ENCODE data around the gene GBA3.

Gene GBA3

GRCh38 chr4:22801391-22801790 is 108.7 kb downstream of the GBA3 start:
- H3K27ac ChIP-seq: no peak overlapping the region
- no peak for TF ChIP-seq CTCF (conservative IDR thresholded peaks at IDR 0.05; ENCODE audit: low read depth)
- POLR2A ChIA-PET (ENCODE audit: low non-redundant PET): no interaction called here
- no peak for DNase-seq (ENCODE audit: low spot score)
- CTCF ChIA-PET: no interaction called here

GRCh38 chr4:22802876-22803275 is 110.1 kb downstream of the GBA3 start:
- ChIA-PET CTCF (no interaction called here), POLR2A (ENCODE audit: low non-redundant PET) (no interaction called here)
- TF ChIP-seq CTCF (conservative IDR thresholded peaks at IDR 0.05; ENCODE audit: low read depth): no peak
- DNase-seq (ENCODE audit: low spot score): no peak
- H3K27ac ChIP-seq: no peak overlapping the region

- no peak for TF ChIP-seq CTCF (conservative IDR thresholded peaks at IDR 0.05; ENCODE audit: low read depth)
- no peak for DNase-seq (ENCODE audit: low spot score)
- ChIA-PET POLR2A (ENCODE audit: low non-redundant PET) (no interaction called here), CTCF (no interaction called here)
- no peak overlapping the region for H3K27ac ChIP-seq
Observed at GRCh38 chr4:22803512-22803911, 110.8 kb downstream of the GBA3 start.

- TF ChIP-seq CTCF (conservative IDR thresholded peaks at IDR 0.05; ENCODE audit: low read depth): no peak
- POLR2A ChIA-PET (ENCODE audit: low non-redundant PET): no interaction called here
Observed at GRCh38 chr4:22814906-22815305, 122.2 kb downstream of the GBA3 start.

GRCh38 chr4:22824091-22824490 is 131.4 kb downstream of the GBA3 start:
- ChIA-PET POLR2A (ENCODE audit: low non-redundant PET) (no interaction called here), CTCF (no interaction called here)
- no peak overlapping the region for H3K27ac ChIP-seq
- TF ChIP-seq CTCF (conservative IDR thresholded peaks at IDR 0.05; ENCODE audit: low read depth): no peak
- no peak for DNase-seq (ENCODE audit: low spot score)

More at GRCh38 chr4:22814906-22815305, 122.2 kb downstream of the GBA3 start:
- no peak for DNase-seq (ENCODE audit: low spot score)
- H3K27ac ChIP-seq: no peak overlapping the region
- CTCF ChIA-PET: no interaction called here

- TF ChIP-seq CTCF (conservative IDR thresholded peaks at IDR 0.05; ENCODE audit: low read depth): no peak
- POLR2A ChIA-PET (ENCODE audit: low non-redundant PET): no interaction called here
- CTCF ChIA-PET: no interaction called here
- no peak for DNase-seq (ENCODE audit: low spot score)
- no peak overlapping the region for H3K27ac ChIP-seq
Observed at GRCh38 chr4:22842360-22843018, 149.8 kb downstream of the GBA3 start.
